IPS DF 6.9 (cell line): ENCODE data around the gene CLN6.
A peak's percentile ranks its signal among the peaks of the same experiment; 100 is the strongest.

Experiments used
- DNase-seq: peaks from one replicate; pipeline ENCODE4 v3.0.0-alpha.2; 2013; ENCODE audit warnings: low read depth, low spot score
- H3K27ac ChIP-seq: one replicate; pipeline ENCODE4 v1.5.1; 2013; ENCODE audit warnings: low read length, control low read depth
- H3K27me3 ChIP-seq: 2 replicates; pipeline ENCODE4 v1.6.1; 2013; ENCODE audit warnings: mild to moderate bottlenecking, low read length; ENCODE audit not compliant: control insufficient read depth, insufficient read depth
- H3K36me3 ChIP-seq: 2 replicates; pipeline ENCODE4 v1.6.1; 2013; ENCODE audit warnings: low read length; ENCODE audit not compliant: control insufficient read depth, insufficient read depth
- H3K4me1 ChIP-seq: 2 replicates; pipeline ENCODE4 v1.6.1; 2013; ENCODE audit warnings: low read length; ENCODE audit not compliant: control insufficient read depth, insufficient read depth
- H3K4me3 ChIP-seq: 2 replicates; pipeline ENCODE4 v1.5.1; 2013; ENCODE audit warnings: mild to moderate bottlenecking, low read length
- H3K9me3 ChIP-seq: 2 replicates; pipeline ENCODE4 v1.6.1; 2013; ENCODE audit warnings: low read length, inconsistent platforms; ENCODE audit not compliant: control insufficient read depth, insufficient read depth
- WGBS: extraction: QIAGEN DNeasy Blood & Tissue Kit; methylation state at CpG from one replicate; pipeline ENCODE4 v1.1.7; 2013; ENCODE audit warnings: mixed read lengths, missing lambda C conversion rate; ENCODE audit not compliant: insufficient read length, insufficient coverage; 5-methylcytosine and 5-hydroxymethylcytosine counted together

CLN6 gene

DNA sequence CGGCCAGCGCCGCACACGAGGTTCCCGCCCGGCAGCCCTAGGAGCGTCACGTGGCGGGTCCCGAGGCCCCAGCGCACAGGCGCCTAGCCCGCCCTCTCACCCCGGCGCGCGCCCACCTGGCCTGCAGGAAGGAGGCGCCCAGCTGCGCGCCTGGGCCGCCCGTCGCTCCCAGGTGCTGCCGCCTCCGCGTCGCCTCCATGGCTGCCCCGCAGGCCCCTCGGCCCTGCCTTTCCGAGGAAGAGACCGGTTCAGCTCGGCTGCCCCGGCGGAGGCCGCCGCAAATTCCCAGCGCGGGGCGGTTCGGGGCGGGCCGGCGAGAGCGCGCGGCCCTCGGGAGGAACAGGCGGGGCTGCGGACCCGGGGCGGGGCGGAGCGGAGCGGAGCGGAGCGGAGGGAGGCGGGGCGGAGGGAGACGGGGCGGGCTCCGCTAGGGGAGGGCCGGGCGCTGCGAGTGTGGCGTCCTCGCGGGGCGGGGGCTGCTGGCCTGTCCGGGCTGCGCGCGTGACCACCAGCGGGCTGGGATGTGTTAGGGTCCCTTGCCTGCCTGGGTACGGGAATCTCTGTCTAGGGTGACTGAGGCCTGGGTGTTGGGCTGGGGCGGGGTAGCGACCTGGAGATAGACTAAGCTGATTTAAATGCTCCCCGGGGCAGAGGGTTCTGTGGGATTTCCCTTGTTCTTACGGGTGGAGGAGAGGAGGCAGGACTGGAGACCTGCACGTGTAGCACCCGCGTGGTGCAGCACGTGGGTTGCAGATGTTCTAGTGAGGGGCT lies at the start of gene CLN6:
CLN6 (minus strand) TSS at position 343 of the 771 bp plus-strand sequence; CDS start at position 199, 144 bp downstream.
- Histone ChIP-seq H3K4me3 (peak within 1 kb of the TSS; percentile 89; the same call in 1 of the 2 replicates), H3K9me3 (no peaks in the 10 kb centered on the region), H3K27ac (no peak within 1 kb of the TSS), H3K36me3 (no peaks in the 10 kb centered on the region), H3K27me3 (no peaks in the 10 kb centered on the region), H3K4me1 (0 out of 2 replicates have a peak, but pooled peaks cover 1% of the 10 kb centered on the region)
- DNase-seq = no peak
- no CpG with 5 or more reads among the region's 82 CpGs for WGBS

DNA sequence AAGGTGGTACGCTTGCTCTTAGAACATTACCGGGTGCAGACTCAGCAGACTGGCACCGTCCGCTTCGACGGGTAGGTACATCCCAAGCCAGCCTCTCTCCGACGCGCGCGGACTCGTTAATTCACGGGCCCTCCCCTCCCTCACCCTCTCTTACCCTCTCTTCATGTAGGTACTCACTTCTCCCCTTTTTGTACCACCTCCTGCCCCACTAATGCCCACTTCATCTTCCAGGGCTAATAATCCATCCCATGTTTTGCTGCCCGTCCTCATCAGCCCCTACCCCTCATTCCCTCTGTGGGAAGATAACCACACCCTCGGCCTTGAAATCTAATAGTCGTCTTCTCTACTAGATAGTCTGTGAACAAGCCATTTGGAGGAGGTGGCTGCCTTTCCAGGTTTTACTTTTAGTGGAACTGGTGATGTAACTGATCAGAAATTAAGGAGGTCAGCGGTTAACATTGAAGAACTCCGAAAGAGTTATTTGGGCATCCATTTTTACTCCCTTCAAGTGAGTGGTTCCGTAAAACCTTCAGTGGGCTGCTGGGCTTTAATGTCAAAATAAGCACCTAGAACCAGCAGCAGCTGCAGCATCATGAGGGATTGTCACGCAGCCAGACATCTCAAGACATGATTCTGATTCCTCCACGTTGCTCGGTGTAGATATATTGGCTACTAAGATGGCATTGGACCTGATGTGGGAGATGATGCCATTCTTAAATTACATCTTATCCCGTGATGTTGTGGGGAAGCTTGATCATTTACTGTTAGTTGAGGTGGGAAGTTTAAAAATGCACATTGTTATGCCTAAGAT lies 49.3 kb upstream of the CLN6 start:
- Histone ChIP-seq H3K9me3 (no peaks in the 10 kb centered on the region), H3K27me3 (no peaks in the 10 kb centered on the region), H3K27ac (no peak overlapping the region), H3K4me3 (peak overlapping the region; percentile 84), H3K4me1 (peaks cover 4% of the 10 kb centered on the region; the same call in 1 of the 2 replicates), H3K36me3 (no peaks in the 10 kb centered on the region)
- no peak for DNase-seq
- WGBS = no CpG with 5 or more reads among the region's 23 CpGs

DNA sequence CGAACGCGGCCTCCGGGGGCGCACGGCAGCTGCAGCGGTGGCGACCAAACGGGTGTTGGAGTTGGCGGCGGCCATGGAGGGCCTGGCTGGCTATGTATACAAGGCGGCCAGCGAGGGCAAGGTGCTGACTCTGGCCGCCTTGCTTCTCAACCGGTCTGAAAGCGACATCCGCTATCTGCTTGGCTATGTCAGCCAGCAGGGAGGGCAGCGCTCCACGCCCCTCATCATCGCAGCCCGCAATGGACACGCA lies 48.7 kb upstream of the CLN6 start:
- Histone ChIP-seq H3K4me3 (peak overlapping the region; percentile 84), H3K36me3 (no peaks in the 10 kb centered on the region), H3K9me3 (no peaks in the 10 kb centered on the region), H3K4me1 (peaks cover 4% of the 10 kb centered on the region; the same call in 1 of the 2 replicates), H3K27me3 (no peaks in the 10 kb centered on the region), H3K27ac (no peak overlapping the region)
- WGBS = no CpG with 5 or more reads among the region's 22 CpGs
- DNase-seq = no peak

DNA sequence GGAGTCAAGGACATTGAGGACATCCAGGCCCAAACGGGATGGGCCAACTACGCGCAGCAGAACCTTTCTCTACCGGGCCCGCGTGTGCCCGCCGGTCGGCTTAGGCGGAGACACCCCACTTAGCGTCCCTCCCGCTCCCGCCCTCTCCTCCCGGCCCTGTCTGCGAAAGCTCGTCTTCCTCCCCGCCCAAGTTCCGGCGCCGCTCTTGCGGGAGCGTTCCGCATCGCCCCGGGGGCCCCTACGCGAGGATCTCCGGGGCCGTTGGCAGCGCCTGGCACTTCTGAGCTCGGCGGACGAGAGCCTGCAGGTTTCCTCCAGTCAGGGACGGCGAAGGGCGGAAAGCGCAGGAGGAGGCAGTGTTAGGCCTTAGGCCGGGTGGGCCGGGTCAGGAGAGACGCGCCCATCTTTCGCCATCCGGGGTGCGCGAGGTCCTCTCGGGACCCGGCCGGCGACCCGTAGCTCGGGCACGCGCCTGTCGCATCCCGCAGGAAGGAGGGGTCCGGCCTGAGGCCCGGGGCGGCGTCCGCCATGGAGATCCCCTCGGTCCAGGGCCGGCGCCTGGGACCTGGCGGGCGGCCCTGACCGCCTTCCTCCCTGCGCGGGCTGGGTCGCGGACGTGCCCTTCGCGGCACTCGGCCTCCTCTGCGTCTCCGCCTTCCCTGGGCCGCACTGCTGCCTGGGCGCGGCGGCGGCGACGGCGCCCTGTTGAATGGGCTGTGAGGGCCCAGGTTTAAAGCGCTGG lies 48.2 kb upstream of the CLN6 start, which contains the start of gene FEM1B:
FEM1B (plus strand) TSS at position 143 of the 742 bp plus-strand sequence. CDS start 673 bp downstream, outside the sequence.
- Histone ChIP-seq H3K36me3 (no peaks in the 10 kb centered on the region), H3K27me3 (no peaks in the 10 kb centered on the region), H3K9me3 (no peaks in the 10 kb centered on the region), H3K4me3 (peak within 1 kb of the TSS; percentile 84), H3K27ac (no peak within 1 kb of the TSS), H3K4me1 (peaks cover 4% of the 10 kb centered on the region; the same call in 1 of the 2 replicates)
- WGBS = no CpG with 5 or more reads among the region's 85 CpGs
- peak; percentile 57 for DNase-seq

DNA sequence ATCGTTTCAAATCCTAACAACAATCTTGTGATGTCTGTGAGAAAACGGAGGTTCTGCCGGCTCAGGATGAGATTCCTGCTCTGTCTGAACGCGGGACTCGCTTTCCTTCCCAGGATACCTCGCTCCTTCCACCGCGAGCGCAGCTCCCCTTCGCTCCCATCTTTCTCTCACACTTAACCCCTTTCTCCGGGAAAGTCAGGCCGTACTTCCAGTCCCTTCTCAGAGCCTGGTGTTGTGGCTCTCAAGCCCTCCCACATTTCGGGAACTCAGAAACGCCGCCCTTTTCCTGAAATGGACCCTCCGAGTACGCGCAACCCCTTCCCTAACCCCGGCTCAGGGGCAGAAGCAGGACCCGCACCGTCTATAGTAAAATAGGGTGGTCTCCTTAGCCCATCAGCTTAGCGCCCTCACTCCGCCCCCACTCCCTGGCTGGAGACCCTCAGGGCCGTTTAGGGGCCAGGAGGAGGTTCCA lies 47.6 kb upstream of the CLN6 start:
- Histone ChIP-seq H3K27ac (no peak overlapping the region), H3K36me3 (no peaks in the 10 kb centered on the region), H3K9me3 (no peaks in the 10 kb centered on the region), H3K4me3 (peak overlapping the region; percentile 84; the same call in 1 of the 2 replicates), H3K27me3 (no peaks in the 10 kb centered on the region), H3K4me1 (peaks cover 4% of the 10 kb centered on the region; the same call in 1 of the 2 replicates)
- DNase-seq = no peak
- WGBS = no CpG with 5 or more reads among the region's 25 CpGs

DNA sequence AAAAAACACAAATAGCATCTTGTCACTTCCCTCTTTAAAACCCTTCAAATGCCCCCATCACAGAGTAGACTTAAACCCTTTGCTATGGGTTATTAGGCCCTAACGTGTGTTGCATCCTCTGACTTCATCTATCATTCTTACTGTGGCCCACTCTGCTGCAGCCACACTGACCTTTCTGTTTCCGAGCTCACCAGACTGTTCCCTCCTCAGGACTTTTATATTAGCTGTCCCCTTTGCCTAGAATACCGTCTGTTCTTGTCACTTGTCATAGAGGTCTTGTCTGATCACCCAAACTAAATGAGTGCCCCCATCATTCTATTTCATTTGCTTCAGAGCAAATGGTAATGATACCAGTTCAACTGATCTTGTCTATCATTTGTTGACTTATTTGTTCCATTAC lies 47.1 kb upstream of the CLN6 start:
- no CpG with 5 or more reads among the region's 3 CpGs for WGBS
- Histone ChIP-seq H3K27ac (no peak overlapping the region), H3K9me3 (no peaks in the 10 kb centered on the region), H3K4me3 (peak overlapping the region; percentile 84; the same call in 1 of the 2 replicates), H3K4me1 (peaks cover 4% of the 10 kb centered on the region), H3K27me3 (no peaks in the 10 kb centered on the region), H3K36me3 (no peaks in the 10 kb centered on the region)
- no peak for DNase-seq

DNA sequence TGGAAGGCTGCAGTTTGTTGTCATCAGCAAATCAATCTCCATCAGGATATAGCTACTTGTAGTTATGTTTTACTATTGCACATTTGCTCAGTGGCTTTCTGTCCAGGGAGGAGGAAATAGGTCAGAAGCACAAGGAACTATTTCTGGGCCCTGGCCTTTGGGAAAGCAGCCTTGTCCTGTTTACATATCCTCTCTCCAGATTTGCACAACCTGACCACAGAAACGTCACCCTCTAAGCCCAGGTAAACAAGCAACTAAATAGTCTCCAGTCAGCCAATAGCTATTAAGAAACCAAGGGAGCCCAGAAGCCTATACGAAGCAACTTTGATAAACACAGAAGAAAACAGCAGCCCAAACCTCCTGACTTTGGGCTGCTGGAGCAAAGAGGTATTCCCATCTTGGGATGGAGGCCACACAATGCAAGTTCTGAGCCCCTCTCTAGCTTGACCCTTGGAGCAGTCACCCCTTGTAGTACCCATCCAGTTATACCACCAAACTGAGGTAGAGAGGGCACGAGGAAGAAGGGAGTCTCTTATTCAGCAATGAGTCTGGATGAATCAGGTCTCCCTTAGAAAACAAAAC lies 45.7 kb upstream of the CLN6 start:
- Histone ChIP-seq H3K4me3 (no peak overlapping the region), H3K36me3 (no peaks in the 10 kb centered on the region), H3K4me1 (peaks cover 4% of the 10 kb centered on the region), H3K9me3 (no peaks in the 10 kb centered on the region), H3K27ac (no peak overlapping the region), H3K27me3 (no peaks in the 10 kb centered on the region)
- WGBS = no CpG with 5 or more reads among the region's 3 CpGs
- no peak for DNase-seq

DNA sequence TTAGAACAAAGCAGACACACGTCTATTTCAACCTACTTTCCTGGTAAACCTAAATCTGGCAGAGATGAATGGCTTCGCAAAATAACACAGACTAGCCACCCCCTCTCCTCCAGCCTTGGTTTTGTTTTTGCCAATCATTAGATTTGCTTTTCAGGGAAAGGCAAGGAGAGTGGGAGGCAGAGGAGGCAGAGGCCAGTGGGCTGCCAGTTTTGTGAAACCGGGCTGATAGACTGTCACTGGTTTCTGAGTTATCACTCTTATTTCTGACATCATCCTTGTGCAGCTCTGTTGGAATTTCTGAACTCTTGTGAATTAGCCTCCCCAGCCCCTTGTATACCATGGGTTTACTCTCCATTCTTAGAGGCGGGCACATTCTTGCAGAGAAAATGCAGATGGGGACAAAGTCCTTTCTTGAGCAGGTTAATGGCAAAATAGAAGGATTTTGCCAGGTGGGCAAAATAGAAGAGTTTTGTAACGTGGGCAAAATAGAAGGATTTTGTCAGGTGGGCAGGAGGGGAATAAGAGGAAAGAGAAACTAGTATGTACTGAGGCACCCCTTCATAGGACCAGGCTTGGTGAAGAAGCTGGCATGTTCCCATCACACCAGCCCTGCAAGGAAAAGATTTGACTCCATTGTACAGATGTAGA lies 44.8 kb upstream of the CLN6 start:
- no peak for DNase-seq
- no peak overlapping the region for H3K4me3 ChIP-seq
- no peak overlapping the region for H3K27ac ChIP-seq
- no peaks in the 10 kb centered on the region for H3K9me3 ChIP-seq
- WGBS = no CpG with 5 or more reads among the region's 5 CpGs
- H3K27me3 ChIP-seq = no peaks in the 10 kb centered on the region
- H3K4me1 ChIP-seq = peaks cover 4% of the 10 kb centered on the region
- H3K36me3 ChIP-seq = no peaks in the 10 kb centered on the region

DNA sequence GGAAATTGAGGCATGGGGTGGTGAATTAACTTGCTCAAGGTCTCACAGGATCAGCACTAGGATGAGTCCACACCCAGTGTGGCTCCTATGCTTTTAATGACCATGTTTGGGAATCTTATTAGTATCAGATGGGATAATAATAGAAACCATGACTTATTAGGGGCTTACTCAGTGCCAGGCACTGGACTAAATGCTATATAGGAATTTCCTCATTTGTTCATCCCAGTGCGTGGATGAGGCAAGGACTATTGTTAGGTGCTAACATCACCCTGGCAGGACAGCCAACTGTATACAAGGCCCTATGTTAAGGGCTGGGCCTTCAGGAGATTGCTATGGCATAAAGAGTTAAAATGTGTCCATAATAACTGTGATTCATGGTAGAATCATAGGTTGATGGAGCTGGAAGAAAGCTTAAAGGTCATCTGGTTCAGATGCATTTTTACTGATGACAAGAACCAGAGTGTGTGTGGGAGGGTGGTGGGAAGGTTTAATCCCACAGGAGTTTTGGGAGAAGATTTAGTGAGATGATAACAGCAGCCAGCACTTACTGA lies 43.3 kb upstream of the CLN6 start:
- Histone ChIP-seq H3K4me3 (no peak overlapping the region), H3K9me3 (no peaks in the 10 kb centered on the region), H3K27ac (no peak overlapping the region), H3K27me3 (no peaks in the 10 kb centered on the region), H3K4me1 (peaks cover 4% of the 10 kb centered on the region), H3K36me3 (no peaks in the 10 kb centered on the region)
- no CpG with 5 or more reads among the region's 1 CpG for WGBS
- DNase-seq = no peak
